ENCODE results near the gene ARHGEF25.

GRCh38 chr12:57661376-57661775, 50.1 kb downstream of the ARHGEF25 start:
- TF ChIP-seq CTCF (IDR thresholded peaks at IDR 0.05; ENCODE audit: insufficient read depth, low read length, poor library complexity, severe bottlenecking) (no peak), EZH2phosphoT487 (conservative IDR thresholded peaks at IDR 0.05; ENCODE audit: low read length) (no peak)
